Spleen (tissue), 7 donors: ENCODE measurements around the gene ANKRD13B.

Experiments used
- CTCF ChIP-seq, 11 experiments: fragments of 200-600 bp in 7 of 11; fragments of 450-650 bp in 4 of 11; sonication (generic) in 4 of 11; IDR thresholded peaks in 8 of 11; conservative IDR thresholded peaks in 3 of 11; 1 replicate in 7 of 11; 2 replicates in 4 of 11; pipeline versions ENCODE4 v1.4.0 to v1.8.0; 2016 to 2021; ENCODE audit warnings: antibody characterized with exemption in 11 of 11, inconsistent platforms in 4 of 11, mild to moderate bottlenecking in 1 of 11
- POLR2A ChIP-seq, 3 donors: fragments of 450-650 bp; IDR thresholded peaks; one replicate each; pipeline ENCODE4 v1.5.1; 2017; ENCODE audit warnings: antibody characterized with exemption in 3 of 3, mild to moderate bottlenecking in 1 of 3
- POLR2AphosphoS5 ChIP-seq, 3 donors: sonication (generic); formaldehyde crosslinking; IDR thresholded peaks; one replicate each; pipeline ENCODE4 v1.5.1; 2017; ENCODE audit warnings: antibody characterized with exemption in 3 of 3
- donor health status: DM: no; HTN: no; CAD: no; lungs with moderate emphysema.
- donor health status: DM: no; HTN: no; CAD: no.
- donor health status: DM: no; HTN: no; CAD: no.

GRCh38 chr17:29595943-29596774, 3.2 kb downstream of the ANKRD13B start:
- TF ChIP-seq CTCF (IDR thresholded peaks at IDR 0.05 in 8 of 11, conservative IDR thresholded peaks at IDR 0.05 in 3 of 11) (no peak), POLR2A (IDR thresholded peaks at IDR 0.05) (no peak), POLR2AphosphoS5 (IDR thresholded peaks at IDR 0.05) (no peak)
